ENCODE data around the gene PSMC5.

DNA sequence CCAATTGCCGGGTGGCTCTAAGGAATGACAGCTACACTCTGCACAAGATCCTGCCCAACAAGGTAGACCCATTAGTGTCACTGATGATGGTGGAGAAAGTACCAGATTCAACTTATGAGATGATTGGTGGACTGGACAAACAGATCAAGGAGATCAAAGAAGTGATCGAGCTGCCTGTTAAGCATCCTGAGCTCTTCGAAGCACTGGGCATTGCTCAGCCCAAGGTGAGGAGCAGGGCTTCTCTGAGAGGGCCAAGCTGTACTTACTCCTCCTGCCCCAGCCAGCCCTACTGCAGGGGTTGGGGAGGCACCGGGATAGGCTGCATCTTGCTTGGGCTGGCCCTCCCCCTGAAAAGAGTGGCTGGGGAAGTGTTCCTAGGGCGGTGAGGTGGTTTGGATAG lies 3.0 kb downstream of the PSMC5 start:
- TF ChIP-seq, protein P1, sequence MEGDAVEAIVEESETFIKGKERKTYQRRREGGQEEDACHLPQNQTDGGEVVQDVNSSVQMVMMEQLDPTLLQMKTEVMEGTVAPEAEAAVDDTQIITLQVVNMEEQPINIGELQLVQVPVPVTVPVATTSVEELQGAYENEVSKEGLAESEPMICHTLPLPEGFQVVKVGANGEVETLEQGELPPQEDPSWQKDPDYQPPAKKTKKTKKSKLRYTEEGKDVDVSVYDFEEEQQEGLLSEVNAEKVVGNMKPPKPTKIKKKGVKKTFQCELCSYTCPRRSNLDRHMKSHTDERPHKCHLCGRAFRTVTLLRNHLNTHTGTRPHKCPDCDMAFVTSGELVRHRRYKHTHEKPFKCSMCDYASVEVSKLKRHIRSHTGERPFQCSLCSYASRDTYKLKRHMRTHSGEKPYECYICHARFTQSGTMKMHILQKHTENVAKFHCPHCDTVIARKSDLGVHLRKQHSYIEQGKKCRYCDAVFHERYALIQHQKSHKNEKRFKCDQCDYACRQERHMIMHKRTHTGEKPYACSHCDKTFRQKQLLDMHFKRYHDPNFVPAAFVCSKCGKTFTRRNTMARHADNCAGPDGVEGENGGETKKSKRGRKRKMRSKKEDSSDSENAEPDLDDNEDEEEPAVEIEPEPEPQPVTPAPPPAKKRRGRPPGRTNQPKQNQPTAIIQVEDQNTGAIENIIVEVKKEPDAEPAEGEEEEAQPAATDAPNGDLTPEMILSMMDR (IDR thresholded peaks at IDR 0.05), result no peak
- TF ChIP-seq EP300 (IDR thresholded peaks at IDR 0.05; ENCODE audit: low read depth) (no peak), POLR2AphosphoS5 (IDR thresholded peaks at IDR 0.05) (no peak)
